Measurements from ENCODE around the gene COA5.
"Not testable (repeated sequence)": the region's sequence is repeated elsewhere in the genome, so short reads cannot be mapped to it uniquely, and the experiment has no call there.

Gene COA5

GRCh38 chr2:98605076-98605475 lies 3.2 kb downstream of the COA5 start:
- DNase-seq, result no peak

- DNase-seq, result no peak
Observed at GRCh38 chr2:98604547-98604946, 3.8 kb downstream of the COA5 start.

- no peak for DNase-seq
Observed at GRCh38 chr2:98601532-98602132, 6.7 kb downstream of the COA5 start.

GRCh38 chr2:98598781-98599428 lies 9.4 kb downstream of the COA5 start:
- no peak for DNase-seq

GRCh38 chr2:98594665-98595064 lies 13.6 kb downstream of the COA5 start:
- not testable (repeated sequence) for DNase-seq

- no peak for DNase-seq
Observed at GRCh38 chr2:98592565-98592964, 15.7 kb downstream of the COA5 start.

- no peak for DNase-seq
Observed at GRCh38 chr2:98589489-98589888, 18.8 kb downstream of the COA5 start.

GRCh38 chr2:98588880-98589431 lies 19.4 kb downstream of the COA5 start:
- DNase-seq, result no peak

GRCh38 chr2:98586551-98587140 lies 21.7 kb downstream of the COA5 start:
- DNase-seq, result no peak

- no peak for DNase-seq
Observed at GRCh38 chr2:98585386-98585785, 22.9 kb downstream of the COA5 start.

- DNase-seq, result no peak
Observed at GRCh38 chr2:98583816-98584618, 24.3 kb downstream of the COA5 start.

- no peak for DNase-seq
Observed at GRCh38 chr2:98583276-98583675, 25.0 kb downstream of the COA5 start.

GRCh38 chr2:98582523-98582922 lies 25.8 kb downstream of the COA5 start:
- DNase-seq, result no peak

- no peak for DNase-seq
Observed at GRCh38 chr2:98580656-98581284, 27.5 kb downstream of the COA5 start.

- DNase-seq, result no peak
Observed at GRCh38 chr2:98579926-98580325, 28.4 kb downstream of the COA5 start.

- DNase-seq, result no peak
Observed at GRCh38 chr2:98578231-98578630, 30.1 kb downstream of the COA5 start.

GRCh38 chr2:98577313-98577712 lies 31.0 kb downstream of the COA5 start:
- no peak for DNase-seq

GRCh38 chr2:98576666-98577312 lies 31.5 kb downstream of the COA5 start:
- no peak for DNase-seq

- no peak for DNase-seq
Observed at GRCh38 chr2:98573426-98573825, 34.9 kb downstream of the COA5 start.

GRCh38 chr2:98572676-98573075 lies 35.6 kb downstream of the COA5 start:
- no peak for DNase-seq

- DNase-seq, result no peak
Observed at GRCh38 chr2:98572211-98572610, 36.1 kb downstream of the COA5 start.

GRCh38 chr2:98571796-98572195 lies 36.5 kb downstream of the COA5 start:
- DNase-seq, result no peak
